HG03442 (cell line): ENCODE data around the gene SLC4A5.

Experiments
- ATAC-seq: cut with Tn5 transposase; IDR thresholded peaks from one replicate; pipeline ENCODE4 v1.9.1; 2021; ENCODE audit warnings: mild to moderate bottlenecking, moderate library complexity; ENCODE audit not compliant: unreplicated experiment

The SLC4A5 gene

GRCh38 chr2:74278694-74279093 is 64.5 kb downstream of the SLC4A5 start:
- no peak for ATAC-seq

- ATAC-seq, result no peak
These were observed 65.0 kb downstream of the SLC4A5 start for GRCh38 chr2:74278176-74278575.

- no peak for ATAC-seq
These were observed 68.0 kb downstream of the SLC4A5 start for GRCh38 chr2:74275228-74275627.

- no peak for ATAC-seq
These were observed 73.5 kb downstream of the SLC4A5 start for GRCh38 chr2:74269667-74270066.

GRCh38 chr2:74267068-74267467 is 76.1 kb downstream of the SLC4A5 start:
- ATAC-seq, result no peak

- no peak for ATAC-seq
These were observed 78.9 kb downstream of the SLC4A5 start for GRCh38 chr2:74264281-74264680.

GRCh38 chr2:74262681-74263080 is 80.5 kb downstream of the SLC4A5 start:
- ATAC-seq, result no peak

- ATAC-seq, result no peak
These were observed 81.9 kb downstream of the SLC4A5 start for GRCh38 chr2:74261204-74261864.

- ATAC-seq, result no peak
These were observed 82.7 kb downstream of the SLC4A5 start for GRCh38 chr2:74260495-74260894.

GRCh38 chr2:74259733-74260132 is 83.5 kb downstream of the SLC4A5 start:
- no peak for ATAC-seq

- no peak for ATAC-seq
These were observed 84.0 kb downstream of the SLC4A5 start for GRCh38 chr2:74259191-74259590.

GRCh38 chr2:74255660-74256213 is 87.5 kb downstream of the SLC4A5 start:
- no peak for ATAC-seq

- ATAC-seq, result no peak
These were observed 89.3 kb downstream of the SLC4A5 start for GRCh38 chr2:74253971-74254310.

- ATAC-seq, result no peak
These were observed 89.8 kb downstream of the SLC4A5 start for GRCh38 chr2:74253306-74253970.

GRCh38 chr2:74252862-74253261 is 90.4 kb downstream of the SLC4A5 start:
- ATAC-seq, result no peak

- no peak for ATAC-seq
These were observed 91.2 kb downstream of the SLC4A5 start for GRCh38 chr2:74252036-74252435.

- ATAC-seq, result no peak
These were observed 93.0 kb downstream of the SLC4A5 start for GRCh38 chr2:74250189-74250631.

- ATAC-seq, result no peak
These were observed 93.7 kb downstream of the SLC4A5 start for GRCh38 chr2:74249406-74250122.

- no peak for ATAC-seq
These were observed 96.6 kb downstream of the SLC4A5 start for GRCh38 chr2:74246496-74247195.

- no peak for ATAC-seq
These were observed 98.9 kb downstream of the SLC4A5 start for GRCh38 chr2:74244286-74244685.
